Measurements from ENCODE around the gene CLVS2. TPM values are rescaled to one million over a fixed set of nuclear protein-coding genes. Genes with fewer than 3 reads are reported as not detected.

Gene CLVS2
- total and polyA plus RNA-seq, 9 donors, result under 0.01 to 0.08 TPM; not detected in 7

DNA sequence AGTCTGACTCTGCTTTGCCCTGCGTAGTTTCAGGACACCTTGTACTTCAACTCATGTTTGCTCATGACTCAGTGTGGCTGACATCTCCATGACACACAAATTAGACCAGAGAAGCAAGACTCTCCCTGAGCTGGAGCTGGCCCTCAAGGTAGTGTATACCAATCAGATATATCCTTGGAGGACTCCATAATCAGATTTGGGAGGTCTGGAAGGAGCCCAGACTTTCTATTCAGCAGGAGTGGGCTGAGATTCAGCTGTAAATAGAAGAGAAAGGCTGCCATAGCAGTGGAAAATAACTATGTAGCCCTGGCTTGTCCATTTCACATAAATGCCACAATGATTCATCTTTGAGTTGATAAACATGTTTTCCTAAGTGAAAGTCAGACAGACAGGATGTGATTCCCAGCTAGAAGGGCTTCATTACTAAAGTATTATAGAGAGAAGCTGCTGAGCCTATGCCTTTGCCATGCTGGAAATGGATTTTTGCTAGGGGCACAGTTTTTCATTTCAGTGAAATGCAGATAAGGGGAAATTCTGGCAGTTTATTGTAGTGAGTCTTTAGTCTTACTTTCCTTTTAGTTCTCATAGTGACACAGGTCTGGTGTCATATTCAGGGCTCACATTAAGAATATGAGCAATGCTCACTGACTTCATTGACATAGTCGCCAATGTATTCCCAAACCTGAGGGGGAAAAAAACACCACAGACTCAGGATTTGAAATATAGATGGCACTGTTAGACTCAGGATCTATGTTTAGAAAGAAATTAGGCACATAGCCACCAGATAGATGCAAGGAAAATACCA lies 95.3 kb downstream of the CLVS2 start:
- Histone ChIP-seq H3K27me3 (no peaks in the 10 kb centered on the region), H3K4me3 (no peak overlapping the region), H3K9me3 (no peaks in the 10 kb centered on the region), H3K36me3 (no peaks in the 10 kb centered on the region), H3K27ac (no peak overlapping the region), H3K4me1 (ENCODE audit: insufficient read depth) (no peaks in the 10 kb centered on the region)
- DNase-seq, result no peak
- TF ChIP-seq EP300 (IDR thresholded peaks at IDR 0.05) (no peak), POLR2A (IDR thresholded peaks at IDR 0.05) (no peak)
- TF ChIP-seq, protein P1, sequence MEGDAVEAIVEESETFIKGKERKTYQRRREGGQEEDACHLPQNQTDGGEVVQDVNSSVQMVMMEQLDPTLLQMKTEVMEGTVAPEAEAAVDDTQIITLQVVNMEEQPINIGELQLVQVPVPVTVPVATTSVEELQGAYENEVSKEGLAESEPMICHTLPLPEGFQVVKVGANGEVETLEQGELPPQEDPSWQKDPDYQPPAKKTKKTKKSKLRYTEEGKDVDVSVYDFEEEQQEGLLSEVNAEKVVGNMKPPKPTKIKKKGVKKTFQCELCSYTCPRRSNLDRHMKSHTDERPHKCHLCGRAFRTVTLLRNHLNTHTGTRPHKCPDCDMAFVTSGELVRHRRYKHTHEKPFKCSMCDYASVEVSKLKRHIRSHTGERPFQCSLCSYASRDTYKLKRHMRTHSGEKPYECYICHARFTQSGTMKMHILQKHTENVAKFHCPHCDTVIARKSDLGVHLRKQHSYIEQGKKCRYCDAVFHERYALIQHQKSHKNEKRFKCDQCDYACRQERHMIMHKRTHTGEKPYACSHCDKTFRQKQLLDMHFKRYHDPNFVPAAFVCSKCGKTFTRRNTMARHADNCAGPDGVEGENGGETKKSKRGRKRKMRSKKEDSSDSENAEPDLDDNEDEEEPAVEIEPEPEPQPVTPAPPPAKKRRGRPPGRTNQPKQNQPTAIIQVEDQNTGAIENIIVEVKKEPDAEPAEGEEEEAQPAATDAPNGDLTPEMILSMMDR (IDR thresholded peaks at IDR 0.05), result no peak
- intact Hi-C loops (cut with DNase I), result no loop called here
- 81 to 89% (median 87%) methylated on average over 2 of the region's 2 CpGs for whole genome bisulfite sequencing, 3 donors

DNA sequence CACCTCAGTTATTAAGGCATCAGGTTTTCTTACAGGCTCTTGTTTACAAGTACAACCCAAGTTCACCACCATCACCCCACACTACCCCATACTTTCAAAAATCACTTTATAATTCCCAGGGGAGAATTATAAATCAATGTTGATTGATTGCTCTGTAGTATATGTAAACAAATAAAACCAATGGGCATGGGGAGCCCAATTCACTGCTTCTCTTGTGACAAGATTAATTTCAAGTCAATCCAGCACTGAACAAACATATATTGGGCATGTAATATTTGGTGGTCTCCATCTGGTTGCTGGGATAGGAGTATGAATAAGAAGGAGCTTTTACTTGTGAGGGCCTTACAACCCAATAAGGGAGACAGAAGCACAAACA lies 95.8 kb downstream of the CLVS2 start:
- H3K9me3 ChIP-seq, result no peaks in the 10 kb centered on the region
- no peaks in the 10 kb centered on the region for H3K36me3 ChIP-seq
- peaks cover 2% of the 10 kb centered on the region for H3K27me3 ChIP-seq
- intact Hi-C loops (cut with DNase I), result no loop called here
- H3K4me1 ChIP-seq (ENCODE audit: insufficient read depth), result no peaks in the 10 kb centered on the region
- TF ChIP-seq EP300 (IDR thresholded peaks at IDR 0.05), result no peak
- TF ChIP-seq, protein P1 (IDR thresholded peaks at IDR 0.05), result no peak
- H3K4me3 ChIP-seq, result no peak overlapping the region
- DNase-seq, result no peak
- H3K27ac ChIP-seq, result no peak overlapping the region

GRCh38 chr6:123094795-123095194 lies 98.8 kb downstream of the CLVS2 start:
- Histone ChIP-seq H3K4me1 (ENCODE audit: insufficient read depth) (no peaks in the 10 kb centered on the region), H3K27me3 (peaks cover 2% of the 10 kb centered on the region), H3K27ac (no peak overlapping the region), H3K4me3 (no peak overlapping the region), H3K36me3 (no peaks in the 10 kb centered on the region), H3K9me3 (no peaks in the 10 kb centered on the region)
- intact Hi-C loops (cut with DNase I), result no loop called here
- DNase-seq, result no peak
- TF ChIP-seq EP300 (IDR thresholded peaks at IDR 0.05), result no peak
- TF ChIP-seq, protein P1 (IDR thresholded peaks at IDR 0.05), result no peak
- no peak for TF ChIP-seq POLR2A (IDR thresholded peaks at IDR 0.05)
- WGBS, 3 donors, result 39 to 66% (median 50%) methylated on average over 1 of the region's 1 CpG

GRCh38 chr6:123105561-123105960 lies 109.5 kb downstream of the CLVS2 start:
- Histone ChIP-seq H3K36me3 (no peaks in the 10 kb centered on the region), H3K27me3 (no peaks in the 10 kb centered on the region), H3K4me3 (no peak overlapping the region), H3K4me1 (ENCODE audit: insufficient read depth) (no peaks in the 10 kb centered on the region), H3K9me3 (no peaks in the 10 kb centered on the region), H3K27ac (no peak overlapping the region)
- no peak for DNase-seq
- 59 to 64% (median 62%) methylated on average over 1 of the region's 1 CpG for WGBS, 3 donors
- TF ChIP-seq POLR2A (IDR thresholded peaks at IDR 0.05) (no peak), EP300 (IDR thresholded peaks at IDR 0.05) (no peak)
- TF ChIP-seq, protein P1 (IDR thresholded peaks at IDR 0.05), result no peak
- intact Hi-C loops (cut with DNase I), result no loop called here
